ENCODE results near the gene CYP19A1. TPM values are rescaled to one million over a fixed set of nuclear protein-coding genes. Genes with fewer than 3 reads are reported as not detected.

The CYP19A1 gene
- total RNA-seq, 1 experiment from 2014 or later, result not detected

DNA sequence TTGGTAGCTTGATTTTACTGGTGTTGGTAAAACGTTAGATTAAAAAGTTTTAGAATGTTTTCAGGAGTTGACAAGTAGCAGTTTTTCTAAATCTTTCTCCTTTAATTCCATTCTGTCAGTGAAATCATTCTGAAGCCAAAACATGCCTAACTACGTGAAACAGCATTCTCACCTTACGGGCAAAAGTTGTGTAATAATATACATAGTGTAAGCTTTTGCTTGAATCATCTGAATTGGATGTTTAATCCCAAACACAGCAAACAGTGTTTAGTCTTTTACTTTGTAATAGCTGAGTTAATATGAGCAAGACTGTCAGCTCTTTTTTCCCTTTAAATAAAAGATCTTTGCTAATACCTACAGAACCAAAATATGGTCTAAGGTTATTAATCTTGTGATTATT lies 100.6 kb downstream of the CYP19A1 start:
- Histone ChIP-seq H3K79me2 (ENCODE audit: insufficient read depth, low read length) (no peaks in the 10 kb centered on the region), H3K9ac (ENCODE audit: low read length) (no peak overlapping the region), H3K9me3 (ENCODE audit: control insufficient read depth in 1 of 2, insufficient read depth in 1 of 2, low read depth in 1 of 2, low read length in 2 of 2) (no peaks in the 10 kb centered on the region), H4K20me1 (ENCODE audit: insufficient read depth) (no peaks in the 10 kb centered on the region), H2AFZ (ENCODE audit: low read depth, low read length, poor library complexity, severe bottlenecking) (no peak overlapping the region), H3K27ac (ENCODE audit: low read depth, low read length) (no peak overlapping the region), H3K4me2 (ENCODE audit: low read length) (no peak overlapping the region), H3K27me3 (ENCODE audit: insufficient read depth, low read length) (peaks cover 8% of the 10 kb centered on the region; the same call in 1 of the 2 replicates), H3K9me2 (ENCODE audit: insufficient read depth) (no peaks in the 10 kb centered on the region), H3K36me3 (ENCODE audit: control insufficient read depth in 1 of 2, insufficient read depth in 2 of 2, low read length in 2 of 2) (no peaks in the 10 kb centered on the region), H3K4me3 (replicated peaks in 1 of 2; ENCODE audit: low read depth in 1 of 2, low read length in 2 of 2) (no peak overlapping the region), H3K4me1 (ENCODE audit: control insufficient read depth in 1 of 2, insufficient read depth in 2 of 2, low read length in 2 of 2) (peaks cover 6 to 7% of the 10 kb centered on the region in 2 experiments; a peak in 2 of 4 replicates)
- RAD21 ChIA-PET (ENCODE audit: low non-redundant PET in 1 of 2, low total read pairs in 2 of 2, uncharacterized antibody in 2 of 2, unreplicated experiment in 2 of 2), result no interaction called here
- BruUV-seq (replicated peaks), result no TSS peak
- DNase-seq (ENCODE audit: low read depth, low spot score) (no peak), ATAC-seq (no peak)
- CTCF ChIA-PET, result interaction anchor here (1.0 to 1.1 kb wide), 2 partner anchors 8 to 9 kb away, joined by 3 read pairs; no protein-coding TSS in a partner anchor
- POLR2A ChIA-PET, result no interaction called here
- TF ChIP-seq SIN3A (IDR thresholded peaks at IDR 0.05; ENCODE audit: low read depth) (no peak), ZBTB33 (IDR thresholded peaks at IDR 0.05; ENCODE audit: extremely low read depth, insufficient replicate concordance, low read length) (no peak), TCF7L2 (IDR thresholded peaks at IDR 0.05; ENCODE audit: borderline replicate concordance, extremely low read depth, insufficient read depth, insufficient read length) (no peak), EGR1 (IDR thresholded peaks at IDR 0.05; ENCODE audit: low read depth) (no peak), CBX3 (IDR thresholded peaks at IDR 0.05; ENCODE audit: low read depth) (no peak), RAD21 (IDR thresholded peaks at IDR 0.05; ENCODE audit: low read depth) (no peak), ELF1 (IDR thresholded peaks at IDR 0.05; ENCODE audit: borderline replicate concordance, low read depth) (no peak), JUND (IDR thresholded peaks at IDR 0.05) (no peak), ATF3 (IDR thresholded peaks at IDR 0.05) (no peak)
- TF ChIP-seq, protein P1, sequence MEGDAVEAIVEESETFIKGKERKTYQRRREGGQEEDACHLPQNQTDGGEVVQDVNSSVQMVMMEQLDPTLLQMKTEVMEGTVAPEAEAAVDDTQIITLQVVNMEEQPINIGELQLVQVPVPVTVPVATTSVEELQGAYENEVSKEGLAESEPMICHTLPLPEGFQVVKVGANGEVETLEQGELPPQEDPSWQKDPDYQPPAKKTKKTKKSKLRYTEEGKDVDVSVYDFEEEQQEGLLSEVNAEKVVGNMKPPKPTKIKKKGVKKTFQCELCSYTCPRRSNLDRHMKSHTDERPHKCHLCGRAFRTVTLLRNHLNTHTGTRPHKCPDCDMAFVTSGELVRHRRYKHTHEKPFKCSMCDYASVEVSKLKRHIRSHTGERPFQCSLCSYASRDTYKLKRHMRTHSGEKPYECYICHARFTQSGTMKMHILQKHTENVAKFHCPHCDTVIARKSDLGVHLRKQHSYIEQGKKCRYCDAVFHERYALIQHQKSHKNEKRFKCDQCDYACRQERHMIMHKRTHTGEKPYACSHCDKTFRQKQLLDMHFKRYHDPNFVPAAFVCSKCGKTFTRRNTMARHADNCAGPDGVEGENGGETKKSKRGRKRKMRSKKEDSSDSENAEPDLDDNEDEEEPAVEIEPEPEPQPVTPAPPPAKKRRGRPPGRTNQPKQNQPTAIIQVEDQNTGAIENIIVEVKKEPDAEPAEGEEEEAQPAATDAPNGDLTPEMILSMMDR (IDR thresholded peaks at IDR 0.05 in 2 of 3, conservative IDR thresholded peaks at IDR 0.05 in 1 of 3; ENCODE audit: borderline replicate concordance in 1 of 3, insufficient read depth in 1 of 3, low read depth in 2 of 3, low read length in 2 of 3), result no peak
- intact Hi-C loops (cut with micrococcal nuclease), result no loop called here
